DND-41 (cell line): ENCODE measurements around the gene FAM53A.
"Not testable (repeated sequence)": the region's sequence is repeated elsewhere in the genome, so short reads cannot be mapped to it uniquely, and the experiment has no call there.

Experiments
- EZH2 ChIP-seq: IDR thresholded peaks from 3 replicates; pipeline ENCODE4 v1.6.1; 2012; ENCODE audit warnings: borderline replicate concordance, low read depth, mild to moderate bottlenecking, moderate library complexity, low read length, inconsistent platforms; ENCODE audit not compliant: severe bottlenecking
- TF ChIP-seq, protein P1 (sequence below): IDR thresholded peaks from 2 replicates; pipeline ENCODE4 v1.5.1; 2012; ENCODE audit warnings: borderline replicate concordance, low read length, moderate library complexity, mild to moderate bottlenecking; ENCODE audit not compliant: poor library complexity, severe bottlenecking; ENCODE audit errors: extremely low read depth

GRCh38 chr4:1640716-1641503 lies 43.2 kb downstream of the FAM53A start:
- TF ChIP-seq, protein P1, sequence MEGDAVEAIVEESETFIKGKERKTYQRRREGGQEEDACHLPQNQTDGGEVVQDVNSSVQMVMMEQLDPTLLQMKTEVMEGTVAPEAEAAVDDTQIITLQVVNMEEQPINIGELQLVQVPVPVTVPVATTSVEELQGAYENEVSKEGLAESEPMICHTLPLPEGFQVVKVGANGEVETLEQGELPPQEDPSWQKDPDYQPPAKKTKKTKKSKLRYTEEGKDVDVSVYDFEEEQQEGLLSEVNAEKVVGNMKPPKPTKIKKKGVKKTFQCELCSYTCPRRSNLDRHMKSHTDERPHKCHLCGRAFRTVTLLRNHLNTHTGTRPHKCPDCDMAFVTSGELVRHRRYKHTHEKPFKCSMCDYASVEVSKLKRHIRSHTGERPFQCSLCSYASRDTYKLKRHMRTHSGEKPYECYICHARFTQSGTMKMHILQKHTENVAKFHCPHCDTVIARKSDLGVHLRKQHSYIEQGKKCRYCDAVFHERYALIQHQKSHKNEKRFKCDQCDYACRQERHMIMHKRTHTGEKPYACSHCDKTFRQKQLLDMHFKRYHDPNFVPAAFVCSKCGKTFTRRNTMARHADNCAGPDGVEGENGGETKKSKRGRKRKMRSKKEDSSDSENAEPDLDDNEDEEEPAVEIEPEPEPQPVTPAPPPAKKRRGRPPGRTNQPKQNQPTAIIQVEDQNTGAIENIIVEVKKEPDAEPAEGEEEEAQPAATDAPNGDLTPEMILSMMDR, result not testable (repeated sequence)
- TF ChIP-seq EZH2, result not testable (repeated sequence)
